NCI-H1417 (cell line): ENCODE results near the gene DHRS3.
"Not testable (repeated sequence)": the region's sequence is repeated elsewhere in the genome, so short reads cannot be mapped to it uniquely, and the experiment has no call there.

Experiments used
- DNase-seq, 3 experiments: peaks; one replicate each; lab custom pipeline; 2025; lab: John Stamatoyannopoulos, UW

The DHRS3 gene

DNA sequence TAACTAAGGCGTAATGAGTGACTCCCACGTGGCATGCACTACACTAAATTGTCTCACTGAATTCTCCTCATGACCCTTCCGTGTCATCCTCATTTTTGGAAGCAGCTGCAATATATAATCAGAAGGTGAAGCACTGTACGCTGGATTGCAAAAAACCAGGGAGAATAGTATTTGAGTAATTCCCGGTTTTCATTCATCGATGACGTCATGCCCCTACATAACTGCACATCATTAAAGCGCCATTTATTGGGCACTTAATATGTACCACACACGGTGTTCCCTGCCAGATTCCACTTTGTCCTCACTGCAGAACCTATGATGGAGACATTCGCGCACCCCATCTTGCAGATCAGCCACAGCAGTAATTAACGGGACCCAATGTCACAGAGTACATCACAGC, 41.0 kb downstream of the DHRS3 start:
- DNase-seq, result no peak

DNA sequence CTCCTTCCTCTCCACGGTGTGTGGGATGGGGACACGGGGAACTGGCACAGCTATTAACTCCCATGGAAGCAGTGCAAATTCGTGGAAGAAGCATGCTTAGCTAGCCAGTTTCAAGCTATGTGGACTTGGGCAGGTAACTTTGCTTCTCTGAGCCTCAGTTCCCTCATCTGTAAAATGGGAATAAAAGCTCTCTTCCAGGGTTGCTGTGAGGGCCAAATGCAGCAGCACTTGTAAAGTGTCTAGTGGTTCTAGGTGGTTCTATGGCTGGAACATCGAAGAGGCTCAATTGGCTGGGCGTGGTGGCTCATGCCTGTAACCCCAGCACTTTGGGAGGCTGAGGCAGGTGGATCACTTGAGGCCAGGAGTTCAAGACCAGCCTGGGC, 43.3 kb downstream of the DHRS3 start:
- DNase-seq, result no peak

DNA sequence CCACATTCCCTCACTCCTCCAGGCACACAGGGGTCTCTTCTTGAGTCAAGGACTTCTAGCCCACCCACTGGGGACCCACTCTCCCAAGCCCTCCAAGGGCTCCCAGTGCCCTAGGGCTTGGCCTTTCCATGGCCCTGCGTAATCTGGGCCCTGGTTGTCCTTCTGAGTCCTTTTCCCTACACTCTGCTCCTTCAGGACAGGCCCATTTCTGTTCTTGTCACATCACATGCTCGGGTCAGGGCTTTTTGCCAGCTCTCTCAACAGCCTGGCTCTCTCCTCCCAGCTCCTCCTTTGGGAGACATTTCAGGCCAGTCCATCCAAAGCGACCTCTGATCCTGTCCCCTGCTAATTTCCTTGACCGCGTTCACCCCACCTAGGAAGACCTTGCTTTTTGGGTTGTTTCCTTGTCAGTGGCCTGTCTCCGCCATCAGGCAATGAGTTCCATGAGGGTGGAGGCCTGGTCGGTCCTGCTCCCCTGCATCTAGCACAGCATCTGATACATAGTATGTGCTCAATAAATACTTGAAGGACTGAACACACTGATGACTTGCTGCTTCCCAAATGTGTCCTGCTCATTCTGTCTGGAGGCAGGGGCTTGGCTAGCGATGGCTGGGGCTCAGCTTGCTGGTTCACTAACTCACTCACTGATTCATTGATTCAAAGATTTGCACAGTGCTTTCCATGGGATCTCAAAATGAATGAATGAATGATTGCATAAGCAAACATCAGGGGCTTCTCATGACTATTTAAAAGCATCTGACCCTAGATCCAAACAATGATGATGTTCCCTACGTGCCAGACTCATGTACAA, 44.8 kb downstream of the DHRS3 start:
- DNase-seq, result no peak

DNA sequence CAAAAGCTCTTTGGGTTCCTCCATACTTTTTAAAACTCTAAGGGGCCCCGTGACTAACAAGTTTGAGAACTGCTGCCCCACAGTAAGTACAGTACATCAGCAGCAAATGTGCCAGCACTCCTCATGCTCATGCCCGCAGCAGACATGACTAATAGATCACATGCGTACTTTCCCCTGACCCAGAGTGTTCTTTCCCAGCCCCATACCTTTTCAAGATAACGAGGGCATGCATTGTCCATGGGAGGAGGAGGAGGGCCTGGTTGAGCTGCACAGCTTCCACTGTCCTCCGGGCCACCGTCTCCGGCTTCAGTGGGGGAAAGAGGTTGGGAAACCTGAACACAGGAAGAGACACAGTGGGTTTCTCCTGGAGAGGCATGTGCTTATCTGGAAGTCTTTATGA, 45.5 kb downstream of the DHRS3 start:
- DNase-seq, result no peak

DNA sequence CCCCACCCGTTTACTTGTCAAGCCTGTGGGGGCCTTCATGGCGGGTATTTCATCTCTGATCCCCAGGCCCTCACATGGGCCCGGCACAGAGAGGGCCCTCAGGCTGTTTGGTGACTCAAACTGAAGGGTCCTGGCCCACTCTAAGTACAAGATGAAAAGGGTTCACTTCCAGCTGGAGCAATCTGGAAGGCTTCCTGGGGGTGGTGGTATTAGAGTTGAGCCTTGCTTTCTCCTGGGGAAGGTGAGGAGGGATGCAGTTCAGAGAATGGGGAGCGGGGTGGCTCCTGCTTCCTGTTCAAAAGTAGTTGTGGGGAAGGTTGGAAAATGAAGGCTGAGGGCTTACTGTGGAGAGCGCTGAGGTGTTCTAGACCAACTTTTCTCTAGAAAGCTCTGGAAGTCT, 47.7 kb downstream of the DHRS3 start:
- no peak for DNase-seq

DNA sequence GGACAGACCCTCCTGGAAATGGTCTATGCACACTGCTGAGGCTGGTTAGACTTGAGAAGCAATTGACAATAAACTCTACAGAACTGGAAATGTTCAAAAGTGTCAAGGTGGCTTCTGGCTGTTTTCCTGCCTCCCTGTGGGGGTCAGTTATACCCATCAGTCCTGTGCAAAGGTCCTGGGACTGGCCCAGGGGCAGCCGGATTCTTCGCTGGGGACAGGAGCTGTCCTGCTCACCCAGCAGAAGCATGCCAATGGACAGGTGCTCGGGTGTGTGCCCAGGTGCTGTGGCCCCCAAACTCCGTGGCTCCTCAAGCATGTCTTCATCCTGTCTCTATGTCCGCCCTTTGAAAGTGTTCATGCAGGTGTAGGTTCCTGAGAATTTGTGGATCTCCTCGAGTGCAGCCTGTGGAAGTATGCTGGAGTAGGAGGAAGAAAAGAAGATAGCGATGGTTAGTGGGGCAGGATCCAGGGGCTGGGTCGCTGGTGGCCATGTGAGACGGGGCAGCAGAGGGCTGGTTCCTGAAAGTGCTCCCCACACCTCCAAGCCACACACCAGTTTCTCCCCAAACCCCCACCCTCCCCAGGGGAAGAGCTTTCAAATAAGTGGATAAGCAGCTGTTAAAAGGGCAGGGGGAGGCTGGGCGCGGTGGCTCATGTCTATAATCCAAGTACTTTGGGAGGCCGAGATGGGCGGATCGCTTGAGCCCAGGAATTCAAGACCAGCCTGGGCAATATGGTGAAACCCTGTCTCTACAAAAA, 49.8 kb downstream of the DHRS3 start:
- DNase-seq, result no peak

DNA sequence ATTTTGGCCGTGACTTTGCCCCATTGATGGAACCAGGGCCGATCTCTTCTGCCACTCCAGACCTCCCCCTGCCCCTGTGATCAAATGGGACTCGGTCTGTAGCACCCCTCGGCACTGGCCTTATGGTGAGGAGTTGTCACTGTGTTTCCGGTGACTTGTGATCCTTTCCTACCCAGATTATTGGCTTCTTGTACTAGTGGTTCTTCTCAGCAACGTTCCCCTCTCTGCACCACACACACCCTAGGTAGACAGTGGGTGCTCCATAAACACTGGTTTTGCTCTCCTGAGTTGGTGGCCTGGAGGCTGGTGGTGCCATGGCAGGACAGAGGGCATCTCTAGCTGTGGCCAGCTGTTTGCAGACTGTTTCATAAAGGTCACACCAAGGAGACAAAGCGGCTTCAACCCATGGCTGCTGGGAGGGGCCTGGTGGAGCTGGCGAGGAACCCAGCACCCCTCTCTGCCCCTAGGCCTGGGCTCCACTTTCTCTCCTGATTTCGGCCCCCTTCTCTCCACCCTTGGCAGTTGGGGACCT, 50.7 kb downstream of the DHRS3 start:
- DNase-seq, result no peak

DNA sequence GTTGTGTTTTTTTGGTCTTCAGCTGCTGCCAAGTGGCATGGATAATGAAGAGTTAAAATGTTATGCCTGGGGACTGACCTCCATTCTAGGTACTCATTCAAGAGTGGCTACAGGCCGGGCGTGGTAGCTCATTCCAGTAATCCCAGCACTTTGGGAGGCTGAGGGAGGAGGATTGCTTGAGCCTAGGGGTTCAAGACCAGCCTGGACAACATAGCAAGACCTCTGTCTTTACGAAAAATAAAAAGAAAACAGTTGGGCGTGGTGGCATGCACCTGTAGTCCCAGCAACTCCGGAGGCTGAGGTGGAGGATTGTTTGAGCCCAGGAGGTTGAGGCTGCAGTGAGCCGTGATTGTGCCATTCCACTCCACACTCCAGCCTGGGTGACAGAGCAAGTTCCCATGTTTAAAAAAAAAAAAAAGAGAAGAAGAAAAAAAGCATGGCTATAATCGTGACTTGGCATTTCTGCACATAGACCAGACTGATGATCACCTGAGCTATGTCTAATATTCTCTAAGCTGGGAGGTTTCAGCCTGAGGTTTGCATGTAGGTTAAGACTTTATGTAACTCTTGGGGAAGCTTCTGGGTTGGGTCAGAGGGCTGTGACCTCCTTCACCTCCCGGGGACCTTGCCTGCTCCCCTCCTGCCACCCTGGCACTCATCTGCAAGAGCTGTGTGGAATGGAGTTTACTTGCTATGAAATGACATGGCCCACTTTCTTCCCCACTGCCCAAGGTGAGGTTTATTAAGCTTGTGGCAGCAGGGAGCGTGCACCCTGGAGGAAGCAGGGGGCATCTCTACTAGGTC, 51.3 kb downstream of the DHRS3 start:
- DNase-seq, result no peak

DNA sequence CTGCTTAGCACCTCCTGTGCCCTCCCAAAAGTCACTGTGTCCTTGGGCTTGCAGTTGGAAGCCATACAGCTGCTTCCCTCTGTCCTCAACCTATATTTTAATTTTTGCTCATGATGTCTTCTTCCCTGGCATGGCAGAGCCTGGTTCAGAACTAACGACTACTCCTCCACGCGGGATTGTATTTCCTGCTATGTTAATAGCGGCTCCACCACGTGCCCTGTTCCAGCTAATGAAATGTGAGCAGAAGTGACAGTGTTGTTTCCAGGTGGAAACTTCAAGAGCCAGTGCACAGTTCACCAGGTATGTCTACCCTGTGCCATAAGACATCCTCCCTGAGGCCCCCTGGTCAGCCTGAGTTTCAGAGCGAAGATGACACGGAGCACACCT, 52.1 kb downstream of the DHRS3 start:
- no peak for DNase-seq

DNA sequence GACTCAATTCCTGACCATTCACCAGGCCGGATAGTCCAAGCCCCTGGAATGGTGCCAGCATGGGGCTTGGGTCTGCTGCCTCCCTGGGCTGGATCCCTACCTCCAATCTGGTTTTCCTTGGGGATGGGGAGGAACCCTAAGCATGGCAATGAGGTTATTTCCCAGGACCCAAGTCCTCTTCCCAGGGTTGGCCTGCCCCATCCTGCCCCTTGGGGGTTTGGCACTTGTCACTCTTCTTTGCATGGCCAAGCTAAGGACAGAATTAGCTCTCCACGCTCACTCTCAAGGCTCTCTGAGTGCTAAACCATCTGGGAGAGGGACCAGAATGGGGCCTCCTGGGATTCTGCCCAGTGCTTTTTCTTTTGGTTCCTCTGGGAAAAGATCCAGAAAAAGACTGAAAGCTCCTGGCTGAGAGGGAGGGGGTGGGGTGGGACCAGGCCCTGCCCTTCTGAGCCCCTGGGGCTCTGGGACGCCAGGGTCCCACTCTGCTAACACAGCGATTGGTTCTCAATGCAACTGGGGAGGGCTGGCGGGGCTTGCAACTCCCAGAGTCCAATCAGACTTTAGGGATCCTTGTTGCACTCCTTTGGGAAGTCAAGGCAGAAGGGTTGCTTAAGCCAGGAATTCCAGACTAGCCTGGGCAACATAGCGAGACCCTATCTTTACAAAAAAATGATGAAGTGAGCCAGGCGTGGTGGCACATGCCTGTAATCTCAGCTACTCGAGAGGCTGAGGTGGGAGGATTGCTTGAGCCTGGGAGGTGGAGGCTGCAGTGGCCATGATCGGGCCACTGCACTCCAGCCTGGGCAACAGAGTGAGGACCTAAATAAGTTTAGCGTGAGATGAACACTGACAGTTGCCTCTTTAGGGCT, 52.7 kb downstream of the DHRS3 start:
- no peak for DNase-seq

DNA sequence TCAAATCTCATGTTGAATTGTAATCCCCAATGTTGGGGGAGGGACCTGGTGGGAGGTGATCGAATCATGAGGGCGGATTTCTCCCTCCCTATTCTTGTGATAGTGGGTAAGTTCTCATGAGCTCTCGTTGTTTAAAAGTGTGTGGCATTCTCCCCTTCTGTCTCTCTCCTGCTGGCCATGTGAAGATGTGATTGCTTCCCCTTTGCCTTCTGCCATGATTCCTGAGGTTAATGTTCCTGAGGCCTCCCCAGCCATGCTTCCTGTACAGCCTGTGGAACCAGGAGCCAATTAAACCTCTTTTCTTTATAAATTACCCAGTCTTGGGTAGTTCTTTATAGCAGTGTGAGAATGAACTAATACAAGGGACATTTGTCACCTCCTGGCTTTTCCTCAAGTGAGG, 53.8 kb downstream of the DHRS3 start:
- DNase-seq, result not testable (repeated sequence)

DNA sequence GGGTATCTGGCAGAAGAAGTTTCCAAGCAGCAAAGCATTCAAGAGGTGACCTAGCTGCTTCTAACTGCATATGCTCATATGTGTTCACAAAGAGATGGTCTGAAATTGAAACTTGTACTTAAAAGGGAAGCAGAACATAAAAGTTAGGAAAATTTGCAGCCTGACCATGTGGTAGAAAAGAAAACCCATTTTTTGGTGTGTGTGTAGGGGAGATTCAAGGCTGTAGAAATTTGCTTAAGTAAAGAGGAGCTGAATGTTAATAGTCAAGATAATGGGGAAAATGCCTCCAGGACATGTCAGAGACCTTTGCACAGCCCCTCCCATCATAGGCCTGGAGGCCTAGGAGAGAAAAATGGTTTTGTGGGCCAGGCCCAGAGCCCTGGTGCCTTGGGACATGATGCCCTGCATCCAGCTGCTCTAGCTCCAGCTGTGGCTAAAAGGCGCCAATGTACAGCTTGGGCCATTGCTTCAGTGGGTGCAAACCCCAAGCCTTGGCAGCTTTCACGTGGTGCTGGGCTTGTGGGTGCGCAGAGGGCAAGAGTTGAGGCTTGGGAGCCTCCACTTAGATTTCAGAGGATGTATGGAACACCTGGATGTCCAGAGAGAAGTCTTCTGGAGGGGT, 54.9 kb downstream of the DHRS3 start:
- DNase-seq, result no peak

DNA sequence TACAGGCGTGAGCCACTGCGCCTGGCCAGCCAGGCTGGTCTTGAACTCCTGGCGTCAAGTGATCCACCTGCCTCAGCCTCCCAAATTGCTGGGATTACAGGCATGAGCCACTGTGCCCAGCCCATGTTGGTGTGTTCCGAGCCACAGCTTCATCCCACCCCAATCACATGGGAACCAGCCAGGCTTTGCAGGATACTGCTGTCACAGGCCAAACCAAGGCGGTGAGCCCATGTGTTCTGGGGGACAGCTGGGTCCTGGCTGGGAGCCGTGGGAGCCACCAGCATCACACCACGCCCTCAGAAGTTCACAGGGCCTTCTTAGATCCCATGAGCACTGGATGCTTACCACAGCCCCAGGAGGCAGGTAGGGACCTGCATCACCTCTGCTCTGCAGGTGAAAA, 56.9 kb downstream of the DHRS3 start:
- DNase-seq, result no peak

DNA sequence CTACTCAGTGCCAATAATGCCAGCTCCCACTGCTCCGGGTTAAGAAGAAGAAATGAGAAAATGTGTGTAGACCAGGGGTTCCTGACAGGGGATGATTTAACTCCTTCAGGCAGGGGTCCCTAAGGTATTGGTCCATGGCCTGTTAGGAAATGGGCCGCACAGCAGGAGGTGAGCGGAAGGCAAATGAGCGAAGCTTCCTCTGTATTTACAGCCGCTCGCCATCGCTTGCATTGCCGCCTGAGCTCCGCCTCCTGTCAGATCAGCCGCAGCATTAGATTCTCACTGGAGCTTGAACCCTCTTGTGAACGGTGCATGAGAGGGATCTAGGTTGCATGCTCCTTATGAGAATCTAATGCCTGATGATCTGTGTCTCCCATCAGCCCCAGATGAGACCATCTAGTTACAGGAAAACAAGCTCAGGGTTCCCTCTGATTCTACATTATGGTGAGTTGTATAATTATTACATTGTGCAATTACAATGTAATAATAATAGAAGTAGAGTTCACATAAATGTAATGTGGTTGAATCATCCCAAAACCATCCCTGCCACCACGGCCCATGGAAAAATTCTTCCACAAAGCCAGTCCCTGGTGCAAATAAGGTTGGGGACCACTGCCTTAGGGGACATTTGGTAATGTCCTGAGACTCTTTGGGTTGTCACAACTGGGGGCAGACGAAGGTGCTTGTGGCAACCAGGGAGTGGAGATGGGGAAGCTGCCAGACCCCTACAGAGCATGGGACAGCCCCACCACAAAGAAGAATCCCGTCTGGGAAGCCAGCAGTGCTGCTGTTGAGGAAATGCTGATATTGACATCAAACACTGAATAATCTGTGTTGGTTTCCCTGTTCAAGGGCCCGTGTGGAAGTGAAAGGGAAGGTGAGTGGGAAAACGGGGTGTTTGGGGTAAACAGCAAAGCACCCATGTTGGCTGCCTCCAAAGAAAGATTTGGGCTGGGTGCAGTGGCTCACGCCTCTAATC, 60.8 kb downstream of the DHRS3 start:
- no peak for DNase-seq

DNA sequence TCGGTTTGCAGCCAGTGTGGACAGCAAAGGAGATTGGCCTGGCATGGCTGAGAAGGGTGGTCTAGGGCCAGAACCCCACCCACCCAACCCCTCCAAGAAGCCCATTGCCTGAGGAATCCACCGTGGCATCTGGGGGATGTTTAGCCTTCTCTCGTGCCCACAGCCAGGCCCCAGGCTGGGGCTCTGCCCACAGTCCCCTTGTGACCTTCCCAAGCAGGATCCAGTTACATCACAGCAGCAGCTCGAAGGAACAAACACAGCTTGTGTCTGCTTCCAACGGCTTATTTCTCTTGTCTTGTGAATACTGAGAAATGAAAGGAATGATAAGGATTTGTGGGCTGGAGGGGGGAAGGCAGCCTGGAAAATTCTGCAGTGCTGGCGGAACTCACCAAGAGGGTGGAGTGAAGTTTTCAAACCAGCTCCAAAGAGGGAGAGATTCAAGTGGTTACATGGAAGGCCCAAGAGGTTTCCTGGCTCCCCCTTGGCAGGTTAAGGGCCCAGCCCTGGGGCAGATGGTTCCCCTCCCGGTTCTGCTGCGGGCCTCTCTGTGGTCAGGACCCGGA, 61.6 kb downstream of the DHRS3 start:
- no peak for DNase-seq

DNA sequence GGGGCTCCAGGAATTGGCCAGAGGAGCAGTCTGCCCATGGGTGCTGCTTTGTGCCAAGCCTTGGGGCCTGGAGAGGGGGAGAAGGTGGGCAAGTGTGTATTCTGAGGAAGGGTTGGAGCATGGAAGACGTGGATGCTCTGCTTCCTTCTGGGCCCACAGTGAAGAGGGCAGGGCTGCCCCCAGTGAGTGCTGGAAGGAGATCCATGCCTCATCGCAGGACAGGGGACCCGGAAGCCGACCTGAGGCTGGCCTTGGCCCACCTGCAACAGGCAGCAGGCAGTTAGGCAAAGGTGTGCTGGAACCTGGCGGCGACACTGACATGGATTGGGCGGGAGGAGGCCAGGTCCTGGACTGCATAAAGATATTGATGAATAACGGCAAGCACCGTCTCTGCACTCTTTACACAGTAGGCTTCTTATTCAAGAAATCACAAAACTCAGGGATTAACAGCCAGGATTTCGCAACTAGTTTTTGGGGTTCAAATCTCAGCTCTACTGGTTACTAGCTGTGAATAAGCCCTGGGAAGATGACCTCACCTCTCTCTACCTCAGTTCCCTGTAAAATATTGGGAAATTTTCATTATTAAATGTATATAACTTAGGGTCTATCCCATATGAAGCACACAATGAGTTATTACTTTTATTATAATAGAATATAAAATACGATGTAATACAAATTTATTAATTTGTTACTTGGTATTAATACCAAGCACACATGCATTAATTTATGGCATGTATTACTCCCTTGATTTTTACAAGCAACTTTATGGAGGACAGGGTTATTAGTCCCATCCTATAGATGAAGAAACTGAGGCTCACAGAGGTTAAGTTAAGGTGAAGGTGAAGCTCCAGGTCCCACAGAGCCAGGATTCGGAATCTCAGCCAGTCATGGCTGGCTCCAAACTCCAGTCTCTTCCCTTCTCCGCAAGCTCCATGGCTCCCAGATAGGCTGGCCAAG, 62.3 kb downstream of the DHRS3 start:
- DNase-seq, result no peak

DNA sequence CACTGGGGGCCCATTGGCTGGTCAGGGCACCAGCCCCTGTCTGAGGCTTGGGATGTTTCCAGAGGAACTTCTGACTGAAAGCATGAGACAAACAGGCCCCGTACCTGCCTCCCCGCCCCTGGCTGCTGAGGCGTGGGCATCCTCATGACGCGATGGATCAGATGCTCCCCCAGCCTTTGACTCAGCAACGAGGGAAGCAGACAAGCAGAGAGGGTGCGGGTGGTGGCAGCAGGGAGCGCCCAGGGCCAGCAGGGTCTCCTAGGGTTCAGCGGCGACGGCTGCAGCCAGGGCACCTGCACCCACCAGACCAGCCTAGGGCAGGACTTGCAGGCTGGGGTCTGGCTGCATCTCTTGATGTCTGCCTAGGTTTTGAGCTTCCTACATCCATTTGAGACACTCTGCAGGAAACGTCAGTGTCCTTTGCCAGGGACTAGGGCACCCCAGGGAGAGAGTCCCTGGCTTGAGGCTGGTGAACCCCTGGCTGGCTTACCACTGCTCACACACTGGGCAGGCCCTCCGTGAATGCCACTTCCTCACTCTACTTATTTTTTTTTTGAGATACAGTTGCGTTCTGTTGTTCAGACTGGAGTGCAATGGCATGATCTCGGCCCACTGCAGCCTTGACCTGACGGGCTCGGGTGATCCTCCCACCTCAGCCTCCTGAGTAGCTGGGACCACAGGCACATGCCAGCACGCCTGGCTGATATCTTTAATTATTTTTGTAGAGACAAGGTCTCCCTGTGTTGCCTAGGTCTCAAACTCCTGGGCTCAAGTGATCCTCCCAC, 63.3 kb downstream of the DHRS3 start:
- no peak for DNase-seq

DNA sequence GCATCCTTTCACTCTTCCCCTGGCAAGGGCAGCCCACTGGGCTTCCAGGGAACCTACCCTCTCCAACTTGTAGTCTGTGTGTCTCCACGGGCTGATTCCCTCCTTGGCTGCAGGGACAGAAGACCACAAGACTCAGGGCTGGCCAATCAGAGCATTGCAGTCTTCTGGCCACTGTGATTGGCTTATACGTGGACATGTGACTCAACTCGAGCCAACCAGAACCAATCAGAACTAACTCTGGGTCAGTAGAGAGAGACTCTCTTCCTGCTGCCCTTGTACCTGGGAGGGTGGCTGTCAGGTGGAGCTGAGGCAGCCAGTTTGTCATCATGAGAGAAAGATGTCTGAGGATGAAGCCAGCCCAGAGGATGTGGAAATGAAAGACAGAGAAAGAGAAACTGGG, 64.0 kb downstream of the DHRS3 start:
- DNase-seq, result no peak
